Retinal pigment epithelial cell (primary cell): ENCODE results near the gene NOP53.
A peak's percentile ranks its signal among the peaks of the same experiment; 100 is the strongest.
"Not testable (repeated sequence)": the region's sequence is repeated elsewhere in the genome, so short reads cannot be mapped to it uniquely, and the experiment has no call there.

Experiments used
- DNase-seq: peaks from one replicate; pipeline ENCODE4 v3.0.0-alpha.2; 2010; ENCODE audit warnings: low read depth
- H3K4me3 ChIP-seq: 2 replicates; pipeline ENCODE4 v1.5.1; 2011; ENCODE audit warnings: mild to moderate bottlenecking, low read length, control low read depth, moderate library complexity
- TF ChIP-seq, protein P1 (sequence below): conservative IDR thresholded peaks from 2 replicates; pipeline ENCODE4 v1.5.1; 2011; ENCODE audit warnings: low read depth, low read length, control low read depth, inconsistent platforms

The NOP53 gene

DNA sequence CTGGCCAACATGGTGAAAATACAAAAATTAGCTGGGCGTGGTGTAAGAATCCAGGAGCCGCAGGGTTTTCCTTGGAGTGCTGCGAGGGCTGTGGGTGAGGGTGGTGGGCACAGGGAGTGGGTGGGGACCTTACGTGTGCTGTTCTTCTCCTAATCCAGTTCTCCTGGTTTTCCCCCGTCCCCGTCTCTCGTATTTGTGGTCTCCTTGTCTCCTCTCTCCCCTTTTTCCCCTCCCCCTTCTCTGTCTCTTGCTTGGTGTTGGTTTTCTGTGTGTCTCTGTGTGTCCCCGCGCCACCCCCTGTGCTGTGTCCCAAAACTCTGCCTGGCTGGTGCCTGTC lies 34.8 kb downstream of the NOP53 start:
- H3K4me3 ChIP-seq, result peak overlapping the region; percentile 85
- DNase-seq, result no peak
- TF ChIP-seq, protein P1, sequence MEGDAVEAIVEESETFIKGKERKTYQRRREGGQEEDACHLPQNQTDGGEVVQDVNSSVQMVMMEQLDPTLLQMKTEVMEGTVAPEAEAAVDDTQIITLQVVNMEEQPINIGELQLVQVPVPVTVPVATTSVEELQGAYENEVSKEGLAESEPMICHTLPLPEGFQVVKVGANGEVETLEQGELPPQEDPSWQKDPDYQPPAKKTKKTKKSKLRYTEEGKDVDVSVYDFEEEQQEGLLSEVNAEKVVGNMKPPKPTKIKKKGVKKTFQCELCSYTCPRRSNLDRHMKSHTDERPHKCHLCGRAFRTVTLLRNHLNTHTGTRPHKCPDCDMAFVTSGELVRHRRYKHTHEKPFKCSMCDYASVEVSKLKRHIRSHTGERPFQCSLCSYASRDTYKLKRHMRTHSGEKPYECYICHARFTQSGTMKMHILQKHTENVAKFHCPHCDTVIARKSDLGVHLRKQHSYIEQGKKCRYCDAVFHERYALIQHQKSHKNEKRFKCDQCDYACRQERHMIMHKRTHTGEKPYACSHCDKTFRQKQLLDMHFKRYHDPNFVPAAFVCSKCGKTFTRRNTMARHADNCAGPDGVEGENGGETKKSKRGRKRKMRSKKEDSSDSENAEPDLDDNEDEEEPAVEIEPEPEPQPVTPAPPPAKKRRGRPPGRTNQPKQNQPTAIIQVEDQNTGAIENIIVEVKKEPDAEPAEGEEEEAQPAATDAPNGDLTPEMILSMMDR, result no peak

DNA sequence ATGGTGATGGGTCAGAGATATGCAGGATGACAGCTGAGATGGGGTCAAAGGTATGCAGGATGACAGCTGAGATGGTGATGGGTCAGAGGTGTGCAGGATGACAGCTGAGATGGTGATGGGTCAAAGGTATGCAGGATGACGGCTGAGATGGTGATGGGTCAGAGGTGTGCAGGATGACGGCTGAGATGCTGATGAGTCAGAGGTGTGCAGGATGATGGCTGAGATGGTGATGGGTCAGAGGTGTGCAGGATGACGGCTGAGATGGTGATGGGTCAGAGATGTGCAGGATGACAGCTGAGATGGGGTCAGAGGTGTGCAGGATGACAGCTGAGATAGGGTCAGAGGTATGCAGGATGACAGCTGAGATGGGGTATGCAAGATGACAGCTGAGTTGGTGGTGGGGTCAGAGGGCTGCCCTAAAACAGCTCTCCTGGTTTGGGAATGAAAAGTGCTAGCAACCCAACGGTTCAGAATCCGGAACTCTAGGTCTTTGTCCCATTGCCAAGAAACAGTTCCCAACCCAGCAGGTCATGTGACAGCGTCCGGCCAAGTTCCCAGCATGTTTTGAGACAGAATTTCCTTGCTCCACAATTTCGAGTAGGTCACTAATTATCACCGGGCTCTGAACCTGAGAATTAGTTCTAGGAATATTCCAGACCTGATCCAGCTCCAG lies 36.4 kb downstream of the NOP53 start:
- DNase-seq, result no peak
- TF ChIP-seq, protein P1, result no peak
- H3K4me3 ChIP-seq, result no peak overlapping the region

GRCh38 chr19:47786566-47786965 lies 41.2 kb downstream of the NOP53 start:
- DNase-seq, result no peak
- TF ChIP-seq, protein P1, result no peak
- H3K4me3 ChIP-seq, result no peak overlapping the region

DNA sequence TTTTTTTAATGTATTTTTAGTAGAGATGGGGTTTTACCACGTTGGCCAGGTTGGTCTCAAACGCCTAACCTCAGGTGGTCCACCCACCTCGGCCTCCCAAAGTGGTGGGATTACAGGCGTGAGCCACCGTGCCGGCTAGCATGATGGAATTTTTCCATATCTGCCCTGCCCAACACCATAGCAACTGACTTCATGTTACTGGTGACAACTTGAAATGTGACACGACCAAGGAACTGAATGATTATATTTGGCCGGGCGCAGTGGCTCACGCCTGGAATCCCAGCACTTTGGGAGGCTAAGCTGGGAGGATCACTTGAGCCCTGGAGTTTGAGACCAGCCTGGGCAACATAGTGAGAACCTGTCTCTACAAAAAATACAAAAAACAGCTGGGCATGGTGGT lies 42.0 kb downstream of the NOP53 start:
- not testable (repeated sequence) for DNase-seq, H3K4me3 ChIP-seq

DNA sequence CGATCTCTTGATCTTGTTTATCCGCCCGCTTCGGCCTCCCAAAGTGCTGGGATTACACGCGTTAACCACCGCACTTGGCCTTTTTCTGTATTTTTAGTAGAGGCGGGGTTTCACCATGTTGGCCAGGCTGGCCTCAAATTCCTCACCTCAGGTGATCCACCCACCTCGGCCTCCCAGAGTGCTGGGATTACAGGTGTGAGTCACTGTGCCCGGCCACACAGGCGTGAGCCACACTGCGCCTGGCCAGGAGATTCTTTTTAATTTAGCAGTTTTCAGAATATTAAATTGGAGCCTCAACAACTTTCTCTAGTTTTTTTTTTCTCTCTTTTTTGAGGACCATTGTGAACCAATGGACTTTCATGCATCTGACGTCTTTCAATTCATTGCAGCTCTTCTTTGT lies 44.5 kb downstream of the NOP53 start:
- DNase-seq, H3K4me3 ChIP-seq: not testable (repeated sequence)

GRCh38 chr19:47790398-47790814 lies 45.1 kb downstream of the NOP53 start:
- peak overlapping the region; percentile 8 for H3K4me3 ChIP-seq
- TF ChIP-seq, protein P1, result peak; percentile 97
- no peak for DNase-seq

DNA sequence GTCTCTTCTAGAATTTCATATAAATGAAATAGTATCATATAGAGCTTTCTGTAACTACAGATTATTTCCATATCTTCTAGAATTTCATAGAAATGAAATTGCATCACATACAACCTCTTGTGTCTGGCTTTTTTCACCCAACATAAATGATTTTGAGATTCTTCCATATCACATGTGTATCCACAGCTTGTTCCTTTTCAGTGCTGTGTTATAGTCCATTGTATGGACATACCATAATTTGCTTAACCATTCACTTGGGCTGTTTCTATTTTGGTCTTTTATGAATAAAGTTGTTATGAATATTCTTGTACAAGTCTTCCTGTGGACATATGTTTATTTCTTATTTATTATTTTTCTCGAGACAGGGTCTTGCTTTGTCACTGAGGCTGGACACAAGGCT lies 47.3 kb downstream of the NOP53 start:
- no peak overlapping the region for H3K4me3 ChIP-seq

GRCh38 chr19:47794526-47794925 lies 49.2 kb downstream of the NOP53 start:
- no peak for DNase-seq
- no peak overlapping the region for H3K4me3 ChIP-seq
- TF ChIP-seq, protein P1, result peak; percentile 24

More for the DNA sequence above, 47.3 kb downstream of the NOP53 start:
- no peak for DNase-seq
- TF ChIP-seq, protein P1, result no peak
